DND-41 (cell line): ENCODE data around the gene ALX3.

ENCODE experiments used
- EZH2 ChIP-seq: IDR thresholded peaks from 3 replicates; pipeline ENCODE4 v1.6.1; 2012; ENCODE audit warnings: borderline replicate concordance, low read depth, mild to moderate bottlenecking, moderate library complexity, low read length, inconsistent platforms; ENCODE audit not compliant: severe bottlenecking
- TF ChIP-seq, protein P1 (sequence below): IDR thresholded peaks from 2 replicates; pipeline ENCODE4 v1.5.1; 2012; ENCODE audit warnings: borderline replicate concordance, low read length, moderate library complexity, mild to moderate bottlenecking; ENCODE audit not compliant: poor library complexity, severe bottlenecking; ENCODE audit errors: extremely low read depth

- TF ChIP-seq, protein P1, sequence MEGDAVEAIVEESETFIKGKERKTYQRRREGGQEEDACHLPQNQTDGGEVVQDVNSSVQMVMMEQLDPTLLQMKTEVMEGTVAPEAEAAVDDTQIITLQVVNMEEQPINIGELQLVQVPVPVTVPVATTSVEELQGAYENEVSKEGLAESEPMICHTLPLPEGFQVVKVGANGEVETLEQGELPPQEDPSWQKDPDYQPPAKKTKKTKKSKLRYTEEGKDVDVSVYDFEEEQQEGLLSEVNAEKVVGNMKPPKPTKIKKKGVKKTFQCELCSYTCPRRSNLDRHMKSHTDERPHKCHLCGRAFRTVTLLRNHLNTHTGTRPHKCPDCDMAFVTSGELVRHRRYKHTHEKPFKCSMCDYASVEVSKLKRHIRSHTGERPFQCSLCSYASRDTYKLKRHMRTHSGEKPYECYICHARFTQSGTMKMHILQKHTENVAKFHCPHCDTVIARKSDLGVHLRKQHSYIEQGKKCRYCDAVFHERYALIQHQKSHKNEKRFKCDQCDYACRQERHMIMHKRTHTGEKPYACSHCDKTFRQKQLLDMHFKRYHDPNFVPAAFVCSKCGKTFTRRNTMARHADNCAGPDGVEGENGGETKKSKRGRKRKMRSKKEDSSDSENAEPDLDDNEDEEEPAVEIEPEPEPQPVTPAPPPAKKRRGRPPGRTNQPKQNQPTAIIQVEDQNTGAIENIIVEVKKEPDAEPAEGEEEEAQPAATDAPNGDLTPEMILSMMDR: no peak
- no peak for TF ChIP-seq EZH2
Measured at GRCh38 chr1:110070671-110071242, at the start of gene ALX3.
